ENCODE results near the gene ARMH3.

GRCh38 chr10:101848894-101849351, 207.1 kb downstream of the ARMH3 start:
- TF ChIP-seq CTCF (IDR thresholded peaks at IDR 0.05 in 8 of 11, conservative IDR thresholded peaks at IDR 0.05 in 3 of 11) (no peak), POLR2A (IDR thresholded peaks at IDR 0.05) (no peak), POLR2AphosphoS5 (IDR thresholded peaks at IDR 0.05) (peak in 1 of 3 donors; percentile 6)
